RWPE2 (cell line): ENCODE measurements around the gene WFDC1.
A peak's percentile ranks its signal among the peaks of the same experiment; 100 is the strongest.

Source experiments
- ATAC-seq: fragments of 200-7000 bp; cut with Tn5 transposase; 3 replicates; pipeline ENCODE4 v1.9.1; 2021; ENCODE audit warnings: low read depth
- DNase-seq: peaks from one replicate; pipeline ENCODE4 v3.0.0-alpha.2; 2020; ENCODE audit warnings: low spot score
- H3K27ac ChIP-seq: fragments of 450-650 bp; 2 replicates; pipeline ENCODE4 v1.5.1; 2017; ENCODE audit warnings: mild to moderate bottlenecking; ENCODE audit not compliant: poor library complexity, severe bottlenecking
- H3K27me3 ChIP-seq: fragments of 250-450 bp; sonication (Bioruptor Pico); 2 replicates; pipeline ENCODE4 v1.5.1; 2021; ENCODE audit warnings: mild to moderate bottlenecking, moderate library complexity; ENCODE audit not compliant: insufficient read depth, poor library complexity, severe bottlenecking
- H3K36me3 ChIP-seq: fragments of 250-450 bp; sonication (Bioruptor Pico); 2 replicates; pipeline ENCODE4 v1.5.1; 2020; ENCODE audit warnings: low read depth, mild to moderate bottlenecking, moderate library complexity
- H3K4me1 ChIP-seq: fragments of 250-450 bp; sonication (Bioruptor Pico); 2 replicates; pipeline ENCODE4 v1.5.1; 2021; ENCODE audit warnings: mild to moderate bottlenecking, moderate library complexity; ENCODE audit not compliant: insufficient read depth, poor library complexity, severe bottlenecking
- H3K4me3 ChIP-seq: fragments of 250-450 bp; sonication (Bioruptor Pico); 2 replicates; pipeline ENCODE4 v1.5.1; 2021; ENCODE audit warnings: mild to moderate bottlenecking, moderate library complexity; ENCODE audit not compliant: severe bottlenecking
- H3K9me3 ChIP-seq: fragments of 250-450 bp; sonication (Bioruptor Pico); 2 replicates; pipeline ENCODE4 v1.5.1; 2021; ENCODE audit warnings: mild to moderate bottlenecking, moderate library complexity; ENCODE audit not compliant: severe bottlenecking
- CTCF ChIP-seq: fragments of 450-650 bp; IDR thresholded peaks from one replicate; pipeline ENCODE4 v1.5.1; 2017; ENCODE audit warnings: mild to moderate bottlenecking, moderate library complexity; ENCODE audit not compliant: poor library complexity, severe bottlenecking

The WFDC1 gene

GRCh38 chr16:84358601-84359295 is 64.1 kb downstream of the WFDC1 start:
- no peaks in the 10 kb centered on the region for H3K27me3 ChIP-seq
- H3K4me3 ChIP-seq, result no peak overlapping the region
- ATAC-seq (no peak), DNase-seq (no peak)
- peak overlapping the region; percentile 40 for H3K27ac ChIP-seq
- TF ChIP-seq CTCF, result no peak
- no peaks in the 10 kb centered on the region for H3K36me3 ChIP-seq
- no peaks in the 10 kb centered on the region for H3K9me3 ChIP-seq
- H3K4me1 ChIP-seq, result peaks cover 42% of the 10 kb centered on the region

GRCh38 chr16:84359326-84359725 is 64.6 kb downstream of the WFDC1 start:
- Histone ChIP-seq H3K27ac (peak overlapping the region; percentile 40), H3K36me3 (no peaks in the 10 kb centered on the region), H3K27me3 (no peaks in the 10 kb centered on the region), H3K4me3 (no peak overlapping the region), H3K4me1 (peaks cover 40% of the 10 kb centered on the region), H3K9me3 (no peaks in the 10 kb centered on the region)
- no peak for TF ChIP-seq CTCF
- DNase-seq, result no peak
- ATAC-seq, result no peak

GRCh38 chr16:84360170-84360569 is 65.5 kb downstream of the WFDC1 start:
- Histone ChIP-seq H3K4me3 (no peak overlapping the region), H3K36me3 (no peaks in the 10 kb centered on the region), H3K27ac (peak overlapping the region; percentile 40), H3K9me3 (no peaks in the 10 kb centered on the region), H3K4me1 (peaks cover 36% of the 10 kb centered on the region), H3K27me3 (no peaks in the 10 kb centered on the region)
- ATAC-seq, result 0 out of 3 replicates have a peak, but pooled peaks have one; percentile 4
- no peak for DNase-seq
- no peak for TF ChIP-seq CTCF

- ATAC-seq, result no peak
- peaks cover 34% of the 10 kb centered on the region for H3K4me1 ChIP-seq
- no peak for TF ChIP-seq CTCF
- no peak overlapping the region for H3K4me3 ChIP-seq
- H3K27me3 ChIP-seq, result no peaks in the 10 kb centered on the region
- H3K36me3 ChIP-seq, result no peaks in the 10 kb centered on the region
- no peaks in the 10 kb centered on the region for H3K9me3 ChIP-seq
- H3K27ac ChIP-seq, result peak overlapping the region; percentile 40
- DNase-seq, result no peak
These were observed 66.1 kb downstream of the WFDC1 start for GRCh38 chr16:84360748-84361147.

- Histone ChIP-seq H3K9me3 (no peaks in the 10 kb centered on the region), H3K4me1 (peaks cover 26% of the 10 kb centered on the region), H3K27ac (no peak overlapping the region), H3K4me3 (no peak overlapping the region), H3K36me3 (no peaks in the 10 kb centered on the region), H3K27me3 (no peaks in the 10 kb centered on the region)
- no peak for TF ChIP-seq CTCF
- ATAC-seq (no peak), DNase-seq (no peak)
These were observed 66.9 kb downstream of the WFDC1 start for GRCh38 chr16:84361546-84361945.
